Esophagus squamous epithelium (tissue), 5 donors: ENCODE results near the gene MRPL27. TPM values are rescaled to one million over a fixed set of nuclear protein-coding genes. Genes with fewer than 3 reads are reported as not detected.

Experiments used
- DNase-seq: peaks from one replicate; lab custom pipeline; 2025; lab: John Stamatoyannopoulos, UW
- H3K27ac ChIP-seq, 4 donors: fragments of 200-600 bp; sonication (generic); one replicate each; pipeline ENCODE4 v1.5.1; 2016 to 2019; ENCODE audit warnings: mild to moderate bottlenecking in 1 of 4
- H3K27me3 ChIP-seq, 4 donors: fragments of 200-600 bp; sonication (generic); 1 replicate in 3 of 4; 2 replicates in 1 of 4; pipeline versions ENCODE4 v1.5.1 to v1.6.0; 2017 to 2021; ENCODE audit warnings: antibody characterized with exemption in 1 of 4
- H3K36me3 ChIP-seq, 3 donors: fragments of 200-600 bp; sonication (generic); one replicate each; pipeline ENCODE4 v1.5.1; 2016 to 2019
- H3K4me1 ChIP-seq, 3 donors: fragments of 200-600 bp; sonication (generic); one replicate each; pipeline ENCODE4 v1.5.1; 2017 to 2019
- H3K4me3 ChIP-seq, 4 donors: fragments of 200-600 bp; sonication (generic); 1 replicate in 3 of 4; 2 replicates in 1 of 4; pipeline ENCODE4 v1.5.1; 2016 to 2019; ENCODE audit warnings: mild to moderate bottlenecking in 2 of 4, moderate library complexity in 1 of 4
- H3K9me3 ChIP-seq, 3 donors: fragments of 200-600 bp; sonication (generic); one replicate each; pipeline ENCODE4 v1.5.1; 2016 to 2019
- CTCF ChIP-seq, 6 experiments: fragments of 450-650 bp in 4 of 6; fragments of 200-600 bp in 2 of 6; sonication (generic) in 2 of 6; IDR thresholded peaks; one replicate each; pipeline ENCODE4 v1.5.1; 2016 to 2019; ENCODE audit warnings: antibody characterized with exemption in 6 of 6, mild to moderate bottlenecking in 4 of 6, moderate library complexity in 4 of 6
- POLR2A ChIP-seq, 4 donors: fragments of 450-650 bp; IDR thresholded peaks; one replicate each; pipeline ENCODE4 v1.6.1; 2017; ENCODE audit warnings: antibody characterized with exemption in 4 of 4, mild to moderate bottlenecking in 4 of 4, moderate library complexity in 3 of 4
- WGBS, 2 donors: methylation state at CpG; one replicate each; pipeline ENCODE4 v1.1.5; 2018; 5-methylcytosine and 5-hydroxymethylcytosine counted together
- intact Hi-C: fragments of 100-400 bp; cut with DNase I; formaldehyde crosslinking; loops from one replicate; pipeline ENCODE4 v1.15.0; 2022
- total RNA-seq, 4 donors: library from RNA; depleted of rRNA; stranded (reverse); fragments of >200 nt; gene quantifications; one replicate each; pipeline ENCODE4 v1.1.0, GENCODE V29; 2016
- donor health status: DM: yes; HTN: yes; CAD: no.

MRPL27 gene
- total RNA-seq, 4 donors from 2014 or later, result 58.0 to 77.7 (median 74.5) TPM

- H3K27me3 ChIP-seq, result no peaks in the 10 kb centered on the region
- intact Hi-C loops, result no loop called here
- TF ChIP-seq CTCF (IDR thresholded peaks at IDR 0.05), result peak; percentile 45 to 81 (median 66)
- no peak for TF ChIP-seq POLR2A (IDR thresholded peaks at IDR 0.05)
Observed at GRCh38 chr17:50361561-50362480, 11.2 kb downstream of the MRPL27 start.

GRCh38 chr17:50360486-50361115, 12.4 kb downstream of the MRPL27 start:
- WGBS, 2 donors, result 78 to 84% methylated on average over 5 to 10 of the region's 11 CpGs
- no peak for DNase-seq
- no peak overlapping the region for H3K4me3 ChIP-seq
- peaks cover 0 to 27% (median 5%) of the 10 kb centered on the region in 3 donors for H3K4me1 ChIP-seq
- no peak for TF ChIP-seq CTCF (IDR thresholded peaks at IDR 0.05)
- no peak for TF ChIP-seq POLR2A (IDR thresholded peaks at IDR 0.05)
- H3K27ac ChIP-seq, result no peak overlapping the region
- H3K9me3 ChIP-seq, result no peaks in the 10 kb centered on the region
- no peaks in the 10 kb centered on the region for H3K27me3 ChIP-seq
- H3K36me3 ChIP-seq, result peaks cover 9 to 73% (median 30%) of the 10 kb centered on the region in 3 donors
- intact Hi-C loops, result no loop called here

More at GRCh38 chr17:50361561-50362480, 11.2 kb downstream of the MRPL27 start:
- H3K36me3 ChIP-seq, result peaks cover 8 to 73% (median 23%) of the 10 kb centered on the region in 3 donors
- no peaks in the 10 kb centered on the region for H3K9me3 ChIP-seq
- no peak overlapping the region for H3K27ac ChIP-seq
- no peak for DNase-seq
- 19 to 30% methylated on average over 9 to 11 of the region's 11 CpGs for WGBS, 2 donors
- H3K4me3 ChIP-seq, result no peak overlapping the region
- H3K4me1 ChIP-seq, result peaks cover 0 to 27% (median 5%) of the 10 kb centered on the region in 3 donors

GRCh38 chr17:50359998-50360461, 13.0 kb downstream of the MRPL27 start:
- DNase-seq, result no peak
- peaks cover 12 to 73% (median 35%) of the 10 kb centered on the region in 3 donors for H3K36me3 ChIP-seq

GRCh38 chr17:50359005-50359699, 13.8 kb downstream of the MRPL27 start:
- DNase-seq, result no peak
- Histone ChIP-seq H3K36me3 (peaks cover 15 to 74% (median 42%) of the 10 kb centered on the region in 3 donors), H3K4me1 (peaks cover 0 to 24% (median 5%) of the 10 kb centered on the region in 3 donors), H3K9me3 (no peaks in the 10 kb centered on the region), H3K4me3 (no peak overlapping the region), H3K27me3 (no peaks in the 10 kb centered on the region), H3K27ac (no peak overlapping the region)
- intact Hi-C loops, result no loop called here
- no peak for TF ChIP-seq CTCF (IDR thresholded peaks at IDR 0.05)
- TF ChIP-seq POLR2A (IDR thresholded peaks at IDR 0.05), result no peak
- WGBS, 2 donors, result 70 to 74% methylated on average over 4 to 5 of the region's 5 CpGs

More at GRCh38 chr17:50359998-50360461, 13.0 kb downstream of the MRPL27 start:
- 66 to 74% methylated on average over 3 of the region's 14 CpGs for WGBS, 2 donors
- Histone ChIP-seq H3K4me1 (peaks cover 0 to 27% (median 5%) of the 10 kb centered on the region in 3 donors), H3K9me3 (no peaks in the 10 kb centered on the region), H3K27ac (no peak overlapping the region), H3K27me3 (no peaks in the 10 kb centered on the region), H3K4me3 (no peak overlapping the region)
- intact Hi-C loops, result no loop called here
- no peak for TF ChIP-seq POLR2A (IDR thresholded peaks at IDR 0.05)
- no peak for TF ChIP-seq CTCF (IDR thresholded peaks at IDR 0.05)
